Esophagus mucosa (tissue), 1 donor: ENCODE data around the gene RPTOR. TPM values are rescaled to one million over a fixed set of nuclear protein-coding genes. Genes with fewer than 3 reads are reported as not detected.
A peak's percentile ranks its signal among the peaks of the same experiment; 100 is the strongest.

Experiments
- ATAC-seq: fragments of 200-7000 bp; cut with Tn5 transposase; one replicate; pipeline ENCODE4 v1.9.1; 2020
- total RNA-seq: library from RNA; stranded (reverse); gene quantifications from one replicate; pipeline ENCODE4 v1.2.4, GENCODE V29; 2023
- donor health status: DM: yes; HTN: yes; CAD: no.

Gene RPTOR
- total RNA-seq, 1 donor from 2014 or later, result 14.9 TPM

- no peak for ATAC-seq
Observed at GRCh38 chr17:80902197-80902962, 357.7 kb downstream of the RPTOR start.

DNA sequence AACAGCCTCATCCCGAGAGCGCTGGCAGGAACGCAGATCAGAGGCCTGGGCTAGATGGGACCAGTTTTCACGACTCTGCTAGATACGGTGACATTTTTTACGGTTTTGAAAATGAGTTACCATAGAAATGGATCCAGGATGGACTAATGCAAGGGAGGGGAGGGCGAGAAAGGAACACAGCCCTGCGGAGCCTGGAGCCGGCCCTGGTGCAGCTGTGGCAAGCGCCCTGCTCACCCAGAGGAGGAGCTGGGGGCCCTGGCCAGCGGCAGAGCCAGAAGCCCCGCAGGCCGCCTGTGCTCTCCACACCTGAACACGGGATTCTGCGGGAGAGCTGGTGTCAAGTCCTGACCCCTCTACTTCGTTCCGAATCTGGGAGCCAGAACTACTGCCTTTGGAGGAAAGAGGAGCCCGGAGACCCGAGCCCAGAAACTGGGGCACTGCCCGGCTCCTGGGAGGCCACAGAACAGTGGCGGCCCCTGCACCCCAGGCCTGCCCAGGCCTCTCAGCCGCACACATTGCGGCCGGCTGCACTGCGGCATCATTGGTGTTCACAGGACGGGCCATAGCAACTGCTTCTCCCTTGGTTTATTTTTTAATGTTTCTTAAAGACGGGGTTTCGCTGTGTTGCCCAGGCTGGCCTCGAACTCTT is 358.4 kb downstream of the RPTOR start:
- ATAC-seq, result no peak

DNA sequence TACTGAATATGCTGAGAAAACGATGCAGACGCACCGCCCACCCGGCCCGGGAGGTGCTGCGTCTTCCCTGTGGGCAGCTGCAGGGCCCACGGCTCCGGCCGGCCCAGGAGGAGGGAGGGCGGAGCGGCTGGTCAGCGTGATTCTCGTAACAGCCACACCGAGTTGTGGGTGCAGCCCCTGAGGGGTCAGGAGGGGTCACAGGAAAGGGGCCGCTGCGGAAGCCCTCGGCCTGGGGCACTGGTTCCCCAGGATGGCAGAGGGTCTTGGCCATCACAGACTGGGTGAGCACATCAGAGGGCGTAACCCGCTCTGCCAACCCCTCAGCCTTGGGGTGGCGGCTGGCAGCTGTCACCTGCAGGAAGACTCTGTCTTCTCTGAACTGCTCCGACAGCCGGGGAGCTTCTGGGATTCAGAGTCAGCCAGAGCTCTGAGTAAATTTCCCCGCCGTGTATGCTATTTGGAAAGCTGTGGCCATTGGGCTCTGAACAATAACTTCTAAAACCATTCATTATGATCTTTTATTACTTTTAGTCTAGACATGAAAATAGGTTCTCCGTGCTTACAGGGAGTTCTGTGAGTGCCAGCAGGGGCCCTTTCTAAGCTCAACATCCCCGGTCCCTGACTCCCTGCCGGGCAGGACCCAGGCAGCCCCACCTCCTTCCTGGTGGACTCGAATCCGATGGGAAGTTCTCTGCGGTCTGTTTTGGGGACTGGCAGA is 359.6 kb downstream of the RPTOR start:
- no peak for ATAC-seq

DNA sequence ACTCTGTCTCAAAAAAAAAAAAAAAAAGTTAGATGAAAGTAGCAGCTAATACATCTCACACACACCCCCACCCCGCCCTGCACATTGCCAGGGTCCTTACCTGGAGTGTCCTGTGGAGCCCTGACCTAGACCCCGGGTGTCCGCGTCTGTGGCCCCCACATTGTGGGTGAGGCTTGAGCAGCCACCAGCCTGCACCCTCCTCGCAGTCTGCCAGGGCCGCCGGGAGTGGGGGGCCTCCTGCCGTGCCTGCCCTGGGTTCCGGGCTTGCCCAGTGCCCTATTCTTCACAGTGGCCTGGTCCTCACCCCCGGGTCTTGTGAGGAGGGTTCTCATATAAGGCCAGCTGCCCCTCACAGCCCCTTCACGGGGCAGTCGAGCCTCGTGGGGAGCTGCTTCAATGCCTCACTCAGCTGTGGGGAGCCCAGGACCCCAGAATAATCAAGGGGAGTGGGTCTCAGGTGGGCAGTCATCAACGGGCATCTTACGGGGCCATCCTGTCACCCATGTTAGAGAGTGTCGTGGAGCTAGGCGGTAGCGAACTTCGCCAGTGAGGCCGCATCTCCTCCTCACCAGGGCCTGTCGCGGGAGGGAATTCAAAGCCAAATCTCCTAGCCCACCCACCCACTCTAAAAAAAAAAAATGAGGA is 361.1 kb downstream of the RPTOR start:
- no peak for ATAC-seq

- no peak for ATAC-seq
Observed at GRCh38 chr17:80906364-80907259, 362.0 kb downstream of the RPTOR start.

- no peak for ATAC-seq
Observed at GRCh38 chr17:80907281-80907680, 362.6 kb downstream of the RPTOR start.

GRCh38 chr17:80908211-80908610 is 363.6 kb downstream of the RPTOR start:
- no peak for ATAC-seq

DNA sequence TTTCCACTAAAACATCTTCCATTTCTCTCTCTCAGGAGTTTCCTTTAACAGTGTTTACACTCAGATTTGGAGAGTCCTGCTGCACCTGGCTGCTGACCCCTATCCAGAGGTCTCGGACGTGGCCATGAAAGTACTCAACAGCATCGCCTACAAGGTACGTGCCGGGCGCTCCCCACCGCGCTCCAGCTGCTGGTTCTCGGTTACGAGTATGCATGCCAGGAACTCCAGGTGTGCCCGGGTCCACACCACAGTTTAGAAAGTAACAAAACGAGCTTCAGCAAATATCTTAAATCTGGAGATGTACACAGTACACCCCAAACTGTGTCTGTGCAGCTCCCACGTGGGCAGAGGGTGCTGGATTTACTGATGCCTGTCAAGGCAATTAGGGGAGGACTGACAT is 364.1 kb downstream of the RPTOR start:
- ATAC-seq, result no peak

GRCh38 chr17:80909635-80910034 is 365.0 kb downstream of the RPTOR start:
- ATAC-seq, result no peak

- ATAC-seq, result no peak
Observed at GRCh38 chr17:80910043-80910442, 365.4 kb downstream of the RPTOR start.

- ATAC-seq, result no peak
Observed at GRCh38 chr17:80912476-80912875, 367.8 kb downstream of the RPTOR start.

DNA sequence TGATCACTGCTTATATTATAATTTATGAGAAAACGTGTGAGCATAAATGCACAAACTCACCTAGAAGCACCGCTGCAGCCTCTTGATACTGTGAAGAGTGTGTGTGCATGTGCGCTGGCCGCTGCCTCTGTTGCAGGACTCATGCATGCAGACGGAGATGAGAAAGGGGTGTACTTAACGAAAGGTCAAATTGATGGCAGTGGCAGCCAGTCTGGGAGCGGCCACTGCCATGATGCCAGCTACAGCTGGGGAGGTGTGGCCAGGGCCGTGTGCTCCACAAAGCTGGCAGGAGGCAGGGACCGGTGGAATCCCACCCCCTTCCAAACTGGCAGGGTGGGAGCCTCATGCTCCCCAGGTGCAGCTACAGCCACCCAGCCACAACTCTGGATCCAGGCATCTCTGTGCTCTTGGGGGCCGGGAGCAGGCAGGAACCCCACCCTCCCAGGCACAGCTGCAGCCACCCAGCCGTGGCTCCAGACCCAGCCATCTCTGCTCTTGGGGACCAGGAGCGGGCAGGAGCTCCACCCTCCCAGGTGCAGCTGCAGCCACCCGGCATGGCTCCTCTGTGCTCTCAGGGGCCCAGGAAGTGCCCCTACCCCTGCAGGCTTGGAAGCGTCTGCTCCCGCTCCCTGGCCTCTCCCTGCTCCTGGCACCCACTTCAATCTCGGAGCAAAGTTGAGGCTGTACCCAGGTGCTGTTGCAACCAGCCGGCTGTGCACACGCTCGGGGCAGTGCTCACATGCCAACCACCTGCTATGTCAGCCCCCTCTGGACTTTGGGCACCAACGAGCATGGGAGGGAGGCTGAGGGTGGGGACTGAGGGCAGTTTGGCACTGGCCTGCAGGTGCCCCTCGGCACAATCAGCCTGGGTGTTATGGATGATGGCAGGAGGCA is 369.5 kb downstream of the RPTOR start:
- peak; percentile 9 for ATAC-seq

GRCh38 chr17:80916246-80916645 is 371.6 kb downstream of the RPTOR start:
- ATAC-seq, result no peak

- no peak for ATAC-seq
Observed at GRCh38 chr17:80917716-80918560, 373.3 kb downstream of the RPTOR start.

DNA sequence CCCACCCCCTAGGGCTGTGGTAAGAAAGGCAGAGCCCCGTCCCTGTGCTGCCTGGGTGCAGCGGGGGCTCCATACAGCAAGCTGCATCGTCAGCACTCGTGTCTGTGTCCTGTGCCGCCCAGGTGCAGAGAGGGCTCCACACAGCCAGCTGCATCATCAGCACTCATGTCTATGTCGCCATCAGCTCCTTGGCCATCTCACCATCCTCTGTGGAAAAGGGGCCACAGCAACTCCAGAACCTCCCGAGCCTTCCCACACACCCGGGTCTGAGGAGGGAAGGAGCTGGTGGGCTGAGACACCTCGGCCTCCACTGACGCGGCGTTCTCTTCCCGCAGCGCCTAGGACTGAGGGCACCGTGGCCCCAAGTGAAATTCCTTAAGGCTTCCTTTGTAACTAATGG is 374.1 kb downstream of the RPTOR start:
- no peak for ATAC-seq

DNA sequence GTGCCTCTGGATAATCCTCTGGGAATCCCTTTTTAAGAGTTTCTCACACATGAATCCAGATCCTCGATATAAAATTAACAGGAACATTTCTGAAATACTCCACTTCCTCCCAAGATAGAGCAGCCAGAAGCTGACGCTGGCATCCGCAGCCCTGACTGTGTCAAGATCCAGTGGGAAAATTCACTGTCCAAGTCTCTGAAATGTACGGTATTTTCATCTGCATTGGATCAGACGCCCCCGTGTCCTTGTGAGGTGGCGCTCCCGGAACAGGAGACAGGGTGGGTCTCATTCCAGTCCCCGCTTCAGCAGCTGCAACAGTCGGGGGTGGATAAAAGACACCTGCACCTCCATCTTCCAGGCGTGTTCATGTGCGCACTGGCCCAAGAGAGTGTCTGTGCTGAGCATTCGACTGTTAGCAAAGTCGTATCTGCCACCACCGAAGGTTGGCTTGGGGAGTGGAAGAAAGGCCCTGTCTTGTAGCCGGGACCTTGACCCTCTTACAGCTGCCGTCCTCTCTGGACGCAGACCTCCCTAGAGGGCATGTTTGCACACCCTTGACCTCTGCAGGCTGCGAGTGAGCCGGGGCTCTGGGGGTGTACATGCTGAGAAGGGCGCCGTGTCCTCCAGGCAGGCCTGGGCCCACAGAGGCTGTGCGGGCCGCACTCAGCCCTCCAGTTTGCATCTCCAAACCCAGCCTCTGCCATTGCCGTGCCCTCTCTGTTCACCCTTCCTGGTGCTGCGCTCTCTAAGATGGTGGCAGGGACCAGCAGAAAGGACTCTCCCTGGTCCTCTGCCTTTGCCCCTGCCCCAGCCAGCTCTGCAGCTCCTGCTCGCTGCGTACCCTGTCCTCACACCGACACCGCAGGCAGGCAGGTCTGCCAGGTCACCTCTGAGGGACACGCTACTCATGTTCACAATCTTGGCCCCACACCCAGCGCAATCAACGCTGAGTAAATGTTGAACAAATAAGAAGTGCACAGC is 375.0 kb downstream of the RPTOR start:
- ATAC-seq, result no peak

DNA sequence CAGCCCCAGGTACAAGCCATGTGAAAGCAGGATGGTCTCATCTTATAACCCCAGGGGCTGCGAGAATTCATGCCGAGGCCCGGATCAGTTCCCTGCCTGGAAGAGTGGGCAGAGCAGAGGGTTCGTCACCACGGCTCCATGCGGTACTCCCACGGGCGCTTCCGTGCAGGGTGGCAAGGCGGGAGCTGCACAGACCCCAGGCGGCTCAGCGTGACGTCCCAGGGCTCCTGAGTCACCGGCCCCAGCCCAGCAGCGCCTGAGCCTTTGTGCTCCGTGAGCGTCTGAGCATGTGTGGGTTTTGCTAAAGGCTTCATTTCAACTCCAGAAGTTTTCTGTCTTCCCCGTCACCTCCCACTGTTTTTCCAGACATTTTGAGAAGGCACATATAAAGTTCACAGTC is 375.8 kb downstream of the RPTOR start:
- ATAC-seq, result no peak

DNA sequence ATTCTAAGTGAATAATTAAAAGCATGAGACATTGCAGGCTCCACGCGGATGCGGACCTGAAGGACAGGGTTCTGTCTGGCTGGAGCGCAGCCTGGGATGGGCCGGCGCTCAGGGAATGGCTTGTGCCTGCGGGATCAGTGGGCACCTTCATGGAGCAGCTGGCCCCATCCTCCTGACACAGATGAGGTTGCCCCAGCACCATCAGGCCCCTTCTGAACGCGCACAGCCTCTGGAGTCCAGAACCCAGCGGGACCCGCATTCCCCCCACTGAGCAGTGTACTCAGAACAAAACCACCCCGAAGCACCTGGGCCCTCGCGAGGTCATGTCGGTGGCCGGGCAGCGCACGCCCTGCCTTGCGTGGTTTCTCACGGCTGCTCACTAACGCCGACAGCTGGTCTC is 376.5 kb downstream of the RPTOR start:
- no peak for ATAC-seq
